Peyer's patch (tissue), 4 donors: ENCODE measurements around the gene CCDC88C.

ENCODE experiments used
- CTCF ChIP-seq, 6 experiments: fragments of 450-650 bp in 4 of 6; fragments of 200-600 bp in 2 of 6; sonication (generic) in 1 of 6; IDR thresholded peaks; one replicate each; pipeline ENCODE4 v1.5.1; 2017 to 2019; ENCODE audit warnings: antibody characterized with exemption in 6 of 6, mild to moderate bottlenecking in 3 of 6, moderate library complexity in 1 of 6
- POLR2A ChIP-seq, 2 donors: fragments of 450-650 bp; IDR thresholded peaks; one replicate each; pipeline ENCODE4 v1.5.1; 2017; ENCODE audit warnings: antibody characterized with exemption in 2 of 2, mild to moderate bottlenecking in 2 of 2, moderate library complexity in 2 of 2

GRCh38 chr14:91257328-91258010 lies 160.2 kb downstream of the CCDC88C start:
- TF ChIP-seq POLR2A (IDR thresholded peaks at IDR 0.05) (no peak), CTCF (IDR thresholded peaks at IDR 0.05) (no peak)
